Lower lobe of right lung (tissue), 2 donors: ENCODE measurements around the gene ZFAND2B. TPM values are rescaled to one million over a fixed set of nuclear protein-coding genes. Genes with fewer than 3 reads are reported as not detected.
A peak's percentile ranks its signal among the peaks of the same experiment; 100 is the strongest.

Source experiments
- ATAC-seq, 2 donors: fragments of 200-7000 bp; cut with Tn5 transposase; one replicate each; pipeline ENCODE4 v1.9.1; 2020 to 2022; ENCODE audit warnings: mild to moderate bottlenecking in 2 of 2, moderate library complexity in 2 of 2
- DNase-seq: peaks from one replicate; pipeline ENCODE4 v3.0.0-alpha.2; 2020
- H3K27ac ChIP-seq: fragments of 200-600 bp; one replicate; pipeline ENCODE4 v1.8.0; 2022
- H3K27me3 ChIP-seq: fragments of 200-600 bp; one replicate; pipeline ENCODE4 v1.8.0; 2022; ENCODE audit warnings: low read depth
- H3K36me3 ChIP-seq: fragments of 200-600 bp; one replicate; pipeline ENCODE4 v1.8.0; 2022; ENCODE audit warnings: mild to moderate bottlenecking
- H3K4me1 ChIP-seq: fragments of 200-600 bp; one replicate; pipeline ENCODE4 v1.8.0; 2022
- H3K4me3 ChIP-seq: fragments of 200-600 bp; one replicate; pipeline ENCODE4 v1.8.0; 2022; ENCODE audit warnings: mild to moderate bottlenecking
- H3K9me3 ChIP-seq: fragments of 200-600 bp; one replicate; pipeline ENCODE4 v1.8.0; 2022
- CTCF ChIP-seq: fragments of 200-600 bp; IDR thresholded peaks from one replicate; pipeline ENCODE4 v1.8.0; 2022; ENCODE audit warnings: antibody characterized with exemption, mild to moderate bottlenecking
- intact Hi-C: fragments of 100-400 bp; cut with DNase I; formaldehyde crosslinking; loops from one replicate; pipeline ENCODE4 v1.11.0; 2022
- total RNA-seq: library from RNA; stranded (reverse); fragmentation: NEBNext Ultra II Directional; extraction: Animal tissue kit (Norgen Biotek cat#: 25700); gene quantifications from one replicate; pipeline ENCODE4 v1.2.1, GENCODE V29; 2021
- donor health status: DM: no; HTN: yes; CAD: no; lungs with severe emphysema.

ZFAND2B gene
- total RNA-seq, 1 donor from 2014 or later: 32.6 TPM

GRCh38 chr2:219176818-219177551 is 29.6 kb upstream of the ZFAND2B start, which contains the start of gene CNPPD1:
Gene CNPPD1 (minus strand): TSS chr2:219176925. CDS start chr2:219176828, 97 bp downstream.
- Histone ChIP-seq H3K9me3 (no peaks in the 10 kb centered on the region), H3K36me3 (peaks cover 64% of the 10 kb centered on the region), H3K4me1 (peaks cover 37% of the 10 kb centered on the region), H3K4me3 (peak within 1 kb of the TSS; percentile 99), H3K27ac (peak within 1 kb of the TSS; percentile 99), H3K27me3 (no peaks in the 10 kb centered on the region)
- ATAC-seq (peak; percentile 94), DNase-seq (peak; percentile 93)
- no peak for TF ChIP-seq CTCF
- intact Hi-C loops: no loop called here

GRCh38 chr2:219177552-219178376 is 28.8 kb upstream of the ZFAND2B start, which contains the start of gene RETREG2:
Gene RETREG2 (plus strand): TSS chr2:219178275. CDS start chr2:219178353, 78 bp downstream.
- Histone ChIP-seq H3K27ac (peak within 1 kb of the TSS; percentile 99), H3K9me3 (no peaks in the 10 kb centered on the region), H3K36me3 (peaks cover 64% of the 10 kb centered on the region), H3K27me3 (no peaks in the 10 kb centered on the region), H3K4me3 (peak within 1 kb of the TSS; percentile 99), H3K4me1 (peaks cover 37% of the 10 kb centered on the region)
- peak; percentile 49 for TF ChIP-seq CTCF
- DNase-seq (peak; percentile 90), ATAC-seq (peak; percentile 90 to 94)
- intact Hi-C loops: no loop called here

- peaks cover 37% of the 10 kb centered on the region for H3K4me1 ChIP-seq
- no peaks in the 10 kb centered on the region for H3K9me3 ChIP-seq
- peak overlapping the region; percentile 99 for H3K27ac ChIP-seq
- intact Hi-C loops: no loop called here
- TF ChIP-seq CTCF: no peak
- DNase-seq (peak; percentile 73), ATAC-seq (peak in 1 of 2 donors; percentile 5)
- H3K4me3 ChIP-seq: peak overlapping the region; percentile 99
- H3K27me3 ChIP-seq: no peaks in the 10 kb centered on the region
- H3K36me3 ChIP-seq: peaks cover 64% of the 10 kb centered on the region
Measured at GRCh38 chr2:219178377-219179175, 28.0 kb upstream of the ZFAND2B start.

GRCh38 chr2:219179601-219180465 is 26.7 kb upstream of the ZFAND2B start:
- peaks cover 29% of the 10 kb centered on the region for H3K4me1 ChIP-seq
- intact Hi-C loops: no loop called here
- no peaks in the 10 kb centered on the region for H3K27me3 ChIP-seq
- DNase-seq (no peak), ATAC-seq (no peak)
- peaks cover 64% of the 10 kb centered on the region for H3K36me3 ChIP-seq
- no peak overlapping the region for H3K27ac ChIP-seq
- TF ChIP-seq CTCF: no peak
- no peaks in the 10 kb centered on the region for H3K9me3 ChIP-seq
- H3K4me3 ChIP-seq: no peak overlapping the region
